Upper lobe of left lung (tissue), 6 donors: ENCODE data around the gene CNNM4. TPM values are rescaled to one million over a fixed set of nuclear protein-coding genes. Genes with fewer than 3 reads are reported as not detected.
"Not testable (repeated sequence)": the region's sequence is repeated elsewhere in the genome, so short reads cannot be mapped to it uniquely, and the experiment has no call there.

Source experiments
- ATAC-seq, 2 donors: fragments of 200-7000 bp; cut with Tn5 transposase; one replicate each; pipeline ENCODE4 v1.9.1; 2022; ENCODE audit warnings: mild to moderate bottlenecking in 2 of 2, moderate library complexity in 2 of 2; ENCODE audit not compliant: low FRiP score in 2 of 2
- DNase-seq, 2 donors: peaks; one replicate each; pipeline ENCODE4 v3.0.0-alpha.2; 2019 to 2020
- H3K27ac ChIP-seq, 4 donors: fragments of 200-600 bp; sonication (generic); one replicate each; pipeline ENCODE4 v1.5.1; 2016 to 2019
- H3K27me3 ChIP-seq, 4 donors: fragments of 200-600 bp; sonication (generic); one replicate each; pipeline ENCODE4 v1.5.1; 2017 to 2019
- H3K36me3 ChIP-seq, 4 donors: fragments of 200-600 bp; sonication (generic); one replicate each; pipeline ENCODE4 v1.5.1; 2016 to 2019
- H3K4me1 ChIP-seq, 4 donors: fragments of 200-600 bp; sonication (generic); one replicate each; pipeline ENCODE4 v1.5.1; 2018 to 2019
- H3K4me3 ChIP-seq, 4 donors: fragments of 200-600 bp; sonication (generic); one replicate each; pipeline ENCODE4 v1.5.1; 2017 to 2019; ENCODE audit warnings: mild to moderate bottlenecking in 2 of 4, moderate library complexity in 1 of 4
- H3K9me3 ChIP-seq, 4 donors: fragments of 200-600 bp; sonication (generic); one replicate each; pipeline ENCODE4 v1.5.1; 2018 to 2019
- CTCF ChIP-seq, 6 experiments: fragments of 450-650 bp in 4 of 6; fragments of 200-600 bp in 2 of 6; sonication (generic) in 2 of 6; IDR thresholded peaks; one replicate each; pipeline ENCODE4 v1.5.1; 2016 to 2019; ENCODE audit warnings: antibody characterized with exemption in 6 of 6
- EP300 ChIP-seq, 4 donors: sonication (generic); formaldehyde crosslinking; IDR thresholded peaks; one replicate each; pipeline ENCODE4 v1.5.1; 2017; ENCODE audit warnings: antibody characterized with exemption in 4 of 4, control low read depth in 2 of 4
- POLR2A ChIP-seq, 4 donors: fragments of 450-650 bp; IDR thresholded peaks; one replicate each; pipeline ENCODE4 v1.5.1; 2016 to 2017; ENCODE audit warnings: antibody characterized with exemption in 4 of 4, mild to moderate bottlenecking in 2 of 4
- POLR2AphosphoS5 ChIP-seq, 2 donors: sonication (generic); formaldehyde crosslinking; IDR thresholded peaks; one replicate each; pipeline ENCODE4 v1.5.1; 2017; ENCODE audit warnings: antibody characterized with exemption in 2 of 2
- WGBS, 2 donors: methylation state at CpG; one replicate each; pipeline ENCODE4 v1.1.5; 2017 to 2018; 5-methylcytosine and 5-hydroxymethylcytosine counted together
- total RNA-seq, 6 donors: library from RNA; depleted of rRNA in 4 of 6; stranded (reverse); fragments of >200 nt in 4 of 6; gene quantifications; one replicate each; pipeline versions ENCODE4 v1.1.0 to v1.2.1, GENCODE V29; 2016 to 2021
- donor health status: DM: no; HTN: no; CAD: no; lungs with moderate emphysema.
- donor health status: DM: no; HTN: yes; CAD: no; lungs with severe emphysema.

CNNM4 gene
- total RNA-seq, 6 donors from 2014 or later: 12.8 to 26.9 (median 22.1) TPM

DNA sequence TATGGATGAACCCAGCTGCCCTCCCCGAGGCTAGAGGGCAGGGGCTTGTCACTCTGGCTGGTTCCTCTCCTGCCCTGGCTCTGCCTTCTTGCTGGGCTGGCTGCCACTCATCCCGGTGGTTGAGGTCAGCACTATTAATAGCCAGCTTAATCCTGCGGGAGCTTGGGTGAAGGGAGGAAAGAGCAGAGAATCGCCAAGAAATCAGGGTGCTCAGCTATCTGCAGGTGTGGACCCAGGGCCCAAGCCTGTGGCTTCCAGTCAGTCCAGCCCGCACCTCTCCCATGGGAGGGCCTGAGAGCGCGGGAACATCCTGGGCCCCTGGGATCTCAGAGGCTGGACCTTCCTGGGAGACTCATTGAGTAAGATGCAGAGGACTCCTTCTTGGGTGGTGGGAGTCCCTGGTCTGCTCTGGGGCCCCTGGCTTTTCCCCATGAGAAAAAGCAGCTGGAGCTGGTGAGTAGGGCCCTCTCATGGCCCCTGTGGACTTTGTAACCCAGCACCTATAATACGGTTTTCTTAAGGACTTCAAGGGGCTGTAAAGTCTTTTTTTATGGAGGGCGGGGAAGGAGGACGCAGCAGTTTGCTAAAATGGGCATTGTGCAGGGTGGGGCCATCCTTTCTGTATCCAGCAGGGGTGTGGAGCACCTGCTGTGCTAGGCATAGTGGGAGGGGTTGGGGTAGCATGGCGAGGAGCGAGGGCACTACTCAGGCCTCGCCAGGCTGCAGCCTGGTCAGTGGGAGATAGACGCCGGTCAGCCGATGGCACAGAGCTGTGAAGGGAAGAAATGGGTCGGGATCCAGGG lies 27.9 kb downstream of the CNNM4 start:
- Histone ChIP-seq H3K9me3 (no peaks in the 10 kb centered on the region), H3K4me3 (no peak overlapping the region), H3K27me3 (no peaks in the 10 kb centered on the region), H3K4me1 (peaks cover 8 to 25% (median 14%) of the 10 kb centered on the region in 4 donors), H3K36me3 (no peaks in the 10 kb centered on the region), H3K27ac (peak overlapping the region in 3 of 4 donors; percentile 36 to 63 (median 55))
- 77 to 80% methylated on average over 16 to 17 of the region's 17 CpGs for WGBS, 2 donors
- no peak for TF ChIP-seq CTCF (IDR thresholded peaks at IDR 0.05)
- no peak for TF ChIP-seq EP300 (IDR thresholded peaks at IDR 0.05)
- no peak for TF ChIP-seq POLR2AphosphoS5 (IDR thresholded peaks at IDR 0.05)
- TF ChIP-seq POLR2A (IDR thresholded peaks at IDR 0.05): no peak
- DNase-seq: peak in 1 of 2 donors; percentile 66
- peak; percentile 45 to 50 for ATAC-seq

DNA sequence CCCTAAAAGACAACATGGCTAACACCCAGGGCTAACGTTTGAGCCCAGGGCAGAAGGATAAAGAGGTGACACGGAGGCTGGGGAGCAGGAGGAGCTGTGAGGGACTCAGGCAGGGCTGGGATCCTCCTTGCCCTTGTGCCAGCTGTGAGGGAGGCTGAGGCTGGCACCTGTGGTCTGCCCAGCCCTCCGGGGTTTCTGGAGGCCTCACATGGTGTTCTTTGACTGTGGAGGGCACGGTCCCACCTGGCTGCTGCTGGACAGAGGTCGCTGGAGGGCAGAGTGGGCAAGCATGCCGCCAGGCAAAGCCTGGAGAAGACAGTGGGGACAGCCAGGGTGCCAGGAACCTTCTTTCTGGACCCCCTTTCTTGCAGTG lies 28.5 kb downstream of the CNNM4 start:
- no peaks in the 10 kb centered on the region for H3K27me3 ChIP-seq
- WGBS, 2 donors: 91 to 98% methylated on average over 5 to 6 of the region's 6 CpGs
- peaks cover 8 to 25% (median 14%) of the 10 kb centered on the region in 4 donors for H3K4me1 ChIP-seq
- DNase-seq (no peak), ATAC-seq (peak; percentile 3 to 5)
- peak overlapping the region in 1 of 4 donors; percentile 36 for H3K27ac ChIP-seq
- H3K4me3 ChIP-seq: no peak overlapping the region
- TF ChIP-seq POLR2AphosphoS5 (IDR thresholded peaks at IDR 0.05) (no peak), POLR2A (IDR thresholded peaks at IDR 0.05) (no peak), EP300 (IDR thresholded peaks at IDR 0.05) (no peak), CTCF (IDR thresholded peaks at IDR 0.05) (no peak)
- no peaks in the 10 kb centered on the region for H3K36me3 ChIP-seq
- no peaks in the 10 kb centered on the region for H3K9me3 ChIP-seq

- 80 to 91% methylated on average over 8 to 17 of the region's 17 CpGs for WGBS, 2 donors
- Histone ChIP-seq H3K27ac (peak overlapping the region in 2 of 4 donors; percentile 6 to 34), H3K36me3 (peaks cover 0 to 13% (median 9%) of the 10 kb centered on the region in 4 donors)
These were observed 32.4 kb downstream of the CNNM4 start for GRCh38 chr2:96792772-96793749.

GRCh38 chr2:96795076-96795475 lies 34.4 kb downstream of the CNNM4 start:
- Histone ChIP-seq H3K4me1 (no peaks in the 10 kb centered on the region), H3K27ac (no peak overlapping the region), H3K4me3 (no peak overlapping the region), H3K9me3 (no peaks in the 10 kb centered on the region), H3K36me3 (peaks cover 0 to 31% (median 23%) of the 10 kb centered on the region in 4 donors), H3K27me3 (no peaks in the 10 kb centered on the region)
- WGBS, 2 donors: 92 to 98% methylated on average over 3 to 6 of the region's 6 CpGs
- DNase-seq: no peak
- TF ChIP-seq CTCF (IDR thresholded peaks at IDR 0.05) (no peak), EP300 (IDR thresholded peaks at IDR 0.05) (no peak), POLR2A (IDR thresholded peaks at IDR 0.05) (no peak), POLR2AphosphoS5 (IDR thresholded peaks at IDR 0.05) (no peak)
- ATAC-seq: no peak

More at GRCh38 chr2:96792772-96793749, 32.4 kb downstream of the CNNM4 start:
- ATAC-seq (peak in 1 of 2 donors; percentile 72), DNase-seq (no peak)
- H3K4me3 ChIP-seq: no peak overlapping the region
- TF ChIP-seq POLR2A (IDR thresholded peaks at IDR 0.05): no peak
- TF ChIP-seq EP300 (IDR thresholded peaks at IDR 0.05): no peak
- no peak for TF ChIP-seq CTCF (IDR thresholded peaks at IDR 0.05)
- no peak for TF ChIP-seq POLR2AphosphoS5 (IDR thresholded peaks at IDR 0.05)
- no peaks in the 10 kb centered on the region for H3K9me3 ChIP-seq
- H3K4me1 ChIP-seq: peaks cover 7 to 11% (median 9%) of the 10 kb centered on the region in 4 donors
- no peaks in the 10 kb centered on the region for H3K27me3 ChIP-seq

GRCh38 chr2:96796497-96796896 lies 35.8 kb downstream of the CNNM4 start:
- H3K36me3 ChIP-seq: peaks cover 0 to 33% (median 23%) of the 10 kb centered on the region in 4 donors
- not testable (repeated sequence) for H3K9me3 ChIP-seq, H3K27me3 ChIP-seq, H3K4me1 ChIP-seq, H3K27ac ChIP-seq, ATAC-seq, H3K4me3 ChIP-seq, DNase-seq
- 86 to 92% methylated on average over 5 to 6 of the region's 6 CpGs for WGBS, 2 donors
